ENCODE measurements around the gene RAB4A.
"Not testable (repeated sequence)": the region's sequence is repeated elsewhere in the genome, so short reads cannot be mapped to it uniquely, and the experiment has no call there.

Gene RAB4A

DNA sequence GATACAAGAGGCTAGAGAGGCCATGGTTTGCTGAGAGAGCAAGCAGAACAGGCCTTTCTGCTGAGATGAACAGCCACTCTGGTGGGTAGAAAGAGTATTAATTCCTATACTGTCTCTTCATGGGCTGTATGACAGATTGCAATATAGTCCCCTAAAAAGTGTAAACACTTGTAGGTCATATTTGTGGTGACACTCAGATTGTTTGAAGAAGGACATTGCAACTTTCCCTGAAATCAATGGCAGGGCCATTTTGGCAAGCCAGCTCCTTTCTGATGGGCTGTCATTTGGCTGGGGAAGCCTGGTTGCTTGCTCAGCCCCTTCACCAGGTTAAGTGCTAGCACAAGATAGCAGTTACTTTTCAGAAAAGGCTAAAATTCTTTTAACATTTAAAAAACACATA is 27.5 kb downstream of the RAB4A start:
- DNase-seq (ENCODE audit: low read depth), result no peak

DNA sequence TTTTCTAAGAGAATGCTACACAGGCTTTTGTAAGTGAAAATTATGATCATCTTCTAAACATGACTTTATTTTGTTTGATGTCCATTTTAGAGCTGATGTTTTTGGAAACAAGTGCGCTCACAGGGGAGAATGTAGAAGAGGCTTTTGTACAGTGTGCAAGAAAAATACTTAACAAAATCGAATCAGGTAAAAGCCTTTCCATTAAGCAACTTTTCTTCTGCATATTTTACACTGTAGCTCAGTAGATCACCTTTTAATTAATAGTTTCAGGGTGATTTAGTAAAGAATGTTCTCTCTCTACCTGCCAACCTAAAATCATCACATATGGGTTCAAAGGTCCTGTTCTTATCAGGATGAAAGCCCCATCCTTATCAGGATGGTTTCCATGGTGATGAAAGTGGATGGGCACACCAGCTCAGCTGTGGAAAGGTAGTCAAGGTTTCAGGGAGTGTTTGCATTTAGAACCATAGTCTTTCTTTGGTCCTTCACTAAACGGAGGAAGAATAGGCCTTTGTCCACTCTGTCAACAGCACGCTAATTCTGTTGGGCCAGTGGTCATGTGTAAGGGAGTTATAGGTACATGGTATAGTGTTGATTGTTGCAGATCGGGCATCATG is 28.1 kb downstream of the RAB4A start:
- DNase-seq (ENCODE audit: low read depth), result no peak

DNA sequence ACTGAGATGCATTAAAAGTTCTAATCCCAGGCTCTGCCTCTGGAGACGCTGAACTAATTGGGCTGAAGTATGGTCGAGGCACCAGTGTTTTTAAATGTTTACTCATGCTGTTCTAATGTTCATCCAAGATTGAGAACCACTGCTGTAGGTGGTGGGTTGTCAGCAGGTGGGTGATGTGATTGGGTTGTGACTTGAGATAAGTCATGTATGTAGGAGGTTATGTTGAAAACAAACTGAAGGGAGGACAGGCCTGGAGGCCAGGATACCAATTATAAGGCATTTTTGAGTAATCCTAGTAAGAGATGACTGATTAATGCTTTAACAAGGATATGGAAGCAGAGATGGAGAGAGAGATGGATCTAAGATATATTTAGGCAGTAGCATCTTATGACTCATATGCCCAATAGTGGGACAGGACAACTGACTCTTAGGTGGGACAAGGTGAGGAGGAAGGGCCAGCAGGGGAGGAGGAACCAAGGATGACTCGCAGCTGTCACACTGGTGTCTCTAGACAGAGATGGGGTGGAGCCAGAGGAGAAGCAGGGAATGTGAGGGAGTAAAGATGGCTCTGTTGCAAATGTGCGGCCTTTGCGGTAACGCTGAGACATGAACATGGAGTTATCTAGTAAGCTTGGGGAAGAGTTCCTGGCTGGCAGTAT is 29.3 kb downstream of the RAB4A start:
- no peak for DNase-seq (ENCODE audit: low read depth)

DNA sequence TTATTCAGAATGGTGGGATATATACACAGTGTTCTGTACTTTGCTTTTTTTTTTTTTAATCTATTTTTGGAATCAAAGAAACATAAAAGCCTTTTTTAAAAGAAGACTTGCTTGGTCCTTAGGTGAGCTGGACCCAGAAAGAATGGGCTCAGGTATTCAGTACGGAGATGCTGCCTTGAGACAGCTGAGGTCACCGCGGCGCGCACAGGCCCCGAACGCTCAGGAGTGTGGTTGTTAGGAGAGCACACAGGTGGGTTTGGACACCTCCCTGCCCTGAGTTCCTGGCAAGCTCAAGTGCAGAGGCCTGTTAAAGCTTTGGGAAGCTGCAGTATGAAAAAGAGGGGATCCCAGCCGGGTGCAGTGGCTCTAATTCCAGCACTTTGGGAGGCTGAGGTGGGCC is 31.8 kb downstream of the RAB4A start:
- no peak for DNase-seq (ENCODE audit: low read depth)

DNA sequence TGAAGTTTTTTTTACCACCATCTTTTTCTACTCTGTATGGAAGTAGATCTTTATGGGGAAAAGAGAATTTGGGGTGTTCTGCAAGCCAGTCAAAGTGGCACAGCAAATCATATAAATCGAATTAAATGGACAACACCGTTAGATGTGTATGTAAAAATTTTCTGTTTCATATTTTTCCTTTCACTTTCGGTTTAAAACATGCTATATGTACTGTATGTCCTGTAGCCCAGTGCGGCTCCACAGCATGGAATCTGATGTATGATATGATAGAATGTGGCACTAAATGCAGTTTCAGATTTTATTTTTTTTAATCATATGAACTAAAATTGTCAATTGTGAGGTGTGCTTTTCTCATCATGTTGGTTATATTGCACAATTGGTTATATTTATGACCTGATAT is 32.9 kb downstream of the RAB4A start:
- no peak for DNase-seq (ENCODE audit: low read depth)

DNA sequence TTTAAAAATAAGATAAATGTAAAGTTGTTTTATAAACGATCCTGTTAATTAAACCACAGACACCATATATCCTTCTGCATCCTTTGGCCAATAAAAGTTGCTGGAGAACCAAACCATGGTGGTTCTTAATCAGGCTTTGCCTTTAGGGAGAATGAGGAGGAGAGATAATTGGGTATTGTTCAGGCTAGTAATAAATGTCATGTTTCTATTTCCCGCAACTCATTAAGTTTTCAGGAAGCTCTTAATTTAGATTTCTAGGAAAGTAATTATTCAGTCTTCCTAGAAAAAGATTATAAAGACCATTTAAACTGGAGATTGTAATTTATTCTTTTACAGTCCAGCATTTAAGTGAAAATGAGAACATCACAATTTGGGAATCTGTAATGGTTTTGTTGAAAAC is 34.5 kb downstream of the RAB4A start:
- no peak for DNase-seq (ENCODE audit: low read depth)

DNA sequence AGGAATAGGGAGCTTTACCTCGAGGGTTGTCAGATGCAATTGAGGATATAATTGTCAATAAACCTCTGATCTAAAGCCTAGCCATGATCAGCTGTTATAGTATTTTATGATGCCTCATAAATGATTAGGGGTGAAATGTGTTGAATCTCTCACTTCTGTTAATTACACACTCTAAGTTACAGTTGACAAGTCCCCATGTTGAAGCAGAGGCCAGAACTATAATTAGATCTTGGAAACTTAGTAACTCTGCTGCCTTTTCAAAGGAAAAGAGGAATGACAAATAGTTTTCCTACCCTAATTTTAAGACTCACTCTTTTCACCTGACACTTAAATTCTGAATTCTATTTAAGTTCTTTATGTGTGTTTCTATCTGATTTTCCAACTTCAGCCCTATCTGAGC is 38.2 kb downstream of the RAB4A start:
- DNase-seq (ENCODE audit: low read depth), result no peak

DNA sequence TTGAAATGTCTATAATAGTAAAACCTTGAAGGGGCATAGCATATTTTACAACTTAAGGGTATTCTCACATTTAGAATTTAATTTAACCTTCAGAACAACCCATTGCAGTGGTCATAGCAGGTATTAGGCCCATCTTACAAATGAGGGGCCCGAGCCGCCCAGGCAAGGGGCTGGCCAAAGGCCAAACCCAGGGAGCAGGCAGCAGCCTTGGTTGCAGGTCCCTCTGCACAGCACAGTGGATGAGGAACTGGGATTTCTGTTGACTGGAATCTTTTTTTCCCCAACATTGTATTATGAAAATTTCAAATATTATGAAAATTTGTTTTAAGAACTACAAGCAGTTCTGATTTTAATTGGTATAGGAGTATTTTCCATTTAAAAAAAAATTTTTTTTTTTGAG is 38.8 kb downstream of the RAB4A start:
- DNase-seq (ENCODE audit: low read depth), result no peak

DNA sequence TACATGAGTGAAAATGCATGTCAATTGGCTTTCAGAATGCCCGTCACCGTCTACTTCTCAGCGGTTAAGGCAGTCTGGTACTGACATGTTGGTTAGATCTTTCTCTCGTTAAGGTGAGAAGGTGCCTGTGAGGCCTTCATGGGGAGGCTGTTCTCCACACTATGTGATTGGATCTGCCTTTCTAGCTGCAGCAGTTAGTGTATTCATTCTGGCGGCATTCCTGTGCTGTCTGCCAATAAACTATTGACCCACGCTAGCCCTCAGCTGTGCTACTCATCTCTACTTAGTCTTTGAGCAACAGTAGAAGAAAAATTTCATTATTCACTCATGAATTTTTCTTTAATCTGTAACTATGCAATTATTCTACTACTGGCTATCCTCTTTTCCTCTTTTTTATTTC is 39.9 kb downstream of the RAB4A start:
- no peak for DNase-seq (ENCODE audit: low read depth)

DNA sequence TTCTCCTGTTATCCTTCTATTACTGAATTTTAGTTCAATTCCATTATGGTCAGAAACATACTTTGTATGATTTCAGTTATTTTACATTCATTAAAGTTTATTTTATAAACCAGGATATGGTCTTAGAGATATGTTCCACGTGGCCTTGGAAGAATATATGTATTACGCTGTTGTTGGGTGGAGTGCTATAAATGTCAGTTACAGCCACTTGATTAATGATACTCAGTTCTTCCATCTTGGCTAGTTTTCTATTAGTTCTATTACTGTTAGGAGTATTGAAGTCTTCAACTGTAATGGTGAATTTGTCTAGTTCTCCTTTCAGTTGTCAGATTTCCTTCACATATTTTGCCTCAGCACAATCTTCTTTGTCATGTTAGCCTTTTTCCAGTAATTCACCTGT is 45.3 kb downstream of the RAB4A start:
- no peak for DNase-seq (ENCODE audit: low read depth)

DNA sequence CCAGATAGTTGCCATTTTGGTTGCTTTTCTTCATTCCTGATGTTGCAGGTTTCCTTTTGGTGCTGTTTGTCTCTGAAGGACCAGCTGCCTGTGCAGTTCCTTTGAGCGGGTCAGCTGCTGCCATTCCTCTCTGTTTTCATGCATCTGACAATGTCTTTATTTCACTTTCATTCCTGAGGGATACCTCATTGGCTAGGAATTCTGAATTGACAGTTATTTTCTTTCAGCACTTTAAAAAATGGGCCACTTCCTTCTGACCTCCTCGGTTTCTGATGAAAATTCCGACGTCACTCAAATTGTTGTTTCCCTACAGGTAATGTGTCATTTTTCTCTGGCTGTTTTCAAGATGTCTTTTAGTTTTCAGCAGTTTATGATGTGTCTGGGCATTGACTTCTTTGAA is 47.1 kb downstream of the RAB4A start:
- no peak for DNase-seq (ENCODE audit: low read depth)

DNA sequence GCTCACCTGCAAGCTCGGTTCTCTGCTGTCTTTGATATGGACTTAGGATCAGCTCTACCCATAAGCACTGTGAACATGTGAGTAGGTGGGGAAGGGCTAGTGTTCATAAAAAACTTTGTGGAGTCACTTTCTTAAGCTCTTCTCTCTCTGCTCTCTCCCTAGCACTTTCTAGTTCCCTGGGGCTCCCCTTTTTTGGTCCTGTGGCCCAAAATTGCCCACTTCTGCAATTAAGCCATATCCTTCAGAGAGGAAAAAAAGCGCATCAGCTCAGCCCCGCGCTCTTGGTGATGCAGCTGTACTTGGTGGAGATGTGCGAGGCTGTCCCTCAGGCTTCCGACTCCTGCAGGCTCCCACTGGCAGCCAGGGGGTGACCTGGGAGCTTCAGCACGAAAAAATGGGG is 48.6 kb downstream of the RAB4A start:
- no peak for DNase-seq (ENCODE audit: low read depth)

DNA sequence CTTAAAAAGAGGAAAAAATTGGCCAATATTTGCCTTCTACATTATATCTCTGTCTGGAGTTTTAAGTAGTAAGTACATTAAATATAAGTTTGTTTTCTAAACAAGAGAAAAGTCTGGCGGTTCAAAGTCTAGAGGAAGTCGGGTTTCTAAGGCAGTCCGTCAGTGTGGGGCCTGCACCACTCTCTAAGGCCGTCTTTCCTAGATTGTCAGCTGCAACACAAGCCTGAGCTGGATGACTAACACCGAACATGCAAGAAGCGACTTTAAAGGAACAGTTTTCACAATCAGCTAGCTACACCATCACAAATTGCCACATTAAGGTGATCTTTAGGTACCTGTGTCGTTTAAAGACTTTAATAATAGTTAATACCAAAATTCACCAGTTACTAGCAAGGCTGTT is 52.3 kb downstream of the RAB4A start:
- DNase-seq (ENCODE audit: low read depth), result no peak

DNA sequence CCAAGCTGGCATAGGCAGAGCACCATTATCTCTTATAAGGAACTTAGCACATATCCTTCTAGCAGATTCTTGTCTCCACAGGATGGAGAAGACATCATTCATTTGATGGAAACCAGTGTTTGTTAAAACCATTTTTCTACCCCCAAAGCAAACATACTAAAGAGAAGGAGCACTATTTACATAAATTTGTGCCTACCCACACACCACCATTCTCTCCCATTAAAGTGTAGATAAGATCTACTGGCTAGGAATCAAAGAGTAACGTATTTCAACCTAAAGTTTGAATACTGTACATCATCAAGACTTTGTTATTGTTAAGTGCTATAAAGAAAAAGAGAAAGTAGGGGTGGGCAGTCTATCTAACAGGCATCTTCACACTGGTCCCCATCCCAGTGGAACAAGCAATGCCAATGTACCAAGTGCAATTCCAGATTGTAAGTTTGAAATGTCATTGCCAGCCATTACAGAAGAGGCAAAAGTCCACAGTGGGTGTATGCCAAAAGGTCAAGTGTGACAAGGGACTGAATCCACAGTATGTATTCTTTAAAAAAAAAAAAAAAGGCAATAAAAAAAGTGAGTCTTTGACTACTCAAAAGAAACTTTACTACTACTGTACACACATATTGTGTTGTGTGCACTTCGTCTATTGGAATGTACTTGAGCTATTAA is 53.1 kb downstream of the RAB4A start:
- DNase-seq (ENCODE audit: low read depth), result no peak

DNA sequence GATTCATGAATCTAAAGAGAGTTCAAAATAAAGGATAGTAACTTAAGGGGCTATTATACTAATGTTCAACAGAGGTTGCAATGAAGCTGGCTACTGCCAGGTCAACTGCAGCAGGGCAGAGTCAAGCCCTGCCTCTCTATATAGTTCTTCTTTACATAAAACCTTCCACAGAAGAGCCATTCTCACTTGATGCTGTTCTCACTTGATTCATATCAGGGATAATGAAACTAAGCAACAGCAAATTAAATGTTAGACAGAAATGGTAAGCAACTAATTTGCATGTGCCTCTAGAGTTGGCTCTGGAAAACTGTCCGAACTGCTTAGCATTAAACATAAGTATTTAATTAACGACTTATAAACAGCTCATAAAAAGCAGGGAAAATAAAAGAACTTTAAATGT is 54.5 kb downstream of the RAB4A start:
- no peak for DNase-seq (ENCODE audit: low read depth)

DNA sequence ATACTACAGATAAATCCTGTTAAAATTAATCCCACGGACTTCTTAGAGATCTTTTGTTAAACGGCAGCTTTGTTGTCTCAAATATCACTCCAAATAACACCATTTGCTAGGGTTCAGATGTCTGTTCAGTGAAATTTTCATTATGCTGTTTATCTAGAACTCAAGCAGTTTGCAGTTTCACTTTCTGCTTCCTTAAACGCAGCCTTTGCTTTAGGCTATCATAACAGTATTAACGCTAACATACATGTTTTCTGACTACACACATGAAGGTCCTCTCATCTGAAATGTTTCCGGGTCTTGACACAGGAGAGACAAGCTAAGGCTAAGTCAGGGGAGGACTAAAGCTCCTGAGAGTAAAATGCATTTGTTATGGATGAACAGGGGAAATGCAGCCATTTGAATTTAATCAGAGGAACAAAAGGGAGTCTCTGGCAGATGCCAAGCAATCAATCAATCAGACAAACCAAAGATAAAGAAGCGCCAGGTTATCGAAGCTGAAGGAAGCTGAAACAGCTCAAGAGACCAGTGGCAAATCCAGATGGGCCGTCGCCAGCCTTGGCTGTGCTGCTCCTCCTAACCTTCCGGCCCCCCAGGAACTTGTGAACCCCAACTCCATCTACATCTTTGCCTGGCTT is 55.1 kb downstream of the RAB4A start:
- DNase-seq (ENCODE audit: low read depth), result no peak

DNA sequence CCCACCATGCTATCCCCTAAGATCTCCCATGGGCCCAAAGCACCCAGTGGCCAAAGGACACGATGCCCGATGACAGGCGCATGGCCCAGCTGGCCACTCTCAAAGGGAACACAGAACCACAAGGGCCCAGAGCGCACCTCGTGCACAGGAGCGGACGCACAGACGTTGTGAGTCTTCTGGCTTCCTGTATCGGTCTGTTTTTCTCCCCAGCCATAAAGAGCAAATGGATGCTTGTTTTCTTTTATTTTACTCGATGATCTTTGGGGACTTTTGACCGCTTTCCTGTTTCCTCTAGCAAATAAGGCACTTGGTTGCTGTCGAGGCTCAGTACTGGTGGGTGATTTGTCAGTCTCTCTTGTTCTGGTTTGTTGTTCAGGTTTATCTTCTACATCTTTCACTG is 55.7 kb downstream of the RAB4A start:
- no peak for DNase-seq (ENCODE audit: low read depth)

DNA sequence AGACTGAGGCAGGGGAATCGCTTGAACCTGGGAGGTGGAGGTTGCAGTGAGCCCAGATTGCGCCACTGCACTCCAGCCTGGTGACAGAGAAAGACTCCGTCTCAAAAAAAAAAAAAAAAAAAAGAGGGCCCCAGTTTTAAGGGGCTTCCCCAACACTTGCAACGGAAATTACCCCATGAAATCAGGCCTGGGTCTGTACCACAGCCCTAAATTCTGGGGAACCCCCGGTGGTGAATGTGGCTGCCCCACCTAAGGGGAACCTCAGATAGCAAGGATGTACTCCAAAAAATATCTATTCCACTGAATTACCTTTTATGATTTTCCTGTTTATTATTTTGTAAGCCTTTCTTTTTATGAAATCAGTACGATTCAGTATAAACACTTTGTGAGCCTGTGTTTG is 56.9 kb downstream of the RAB4A start:
- DNase-seq (ENCODE audit: low read depth), result not testable (repeated sequence)

DNA sequence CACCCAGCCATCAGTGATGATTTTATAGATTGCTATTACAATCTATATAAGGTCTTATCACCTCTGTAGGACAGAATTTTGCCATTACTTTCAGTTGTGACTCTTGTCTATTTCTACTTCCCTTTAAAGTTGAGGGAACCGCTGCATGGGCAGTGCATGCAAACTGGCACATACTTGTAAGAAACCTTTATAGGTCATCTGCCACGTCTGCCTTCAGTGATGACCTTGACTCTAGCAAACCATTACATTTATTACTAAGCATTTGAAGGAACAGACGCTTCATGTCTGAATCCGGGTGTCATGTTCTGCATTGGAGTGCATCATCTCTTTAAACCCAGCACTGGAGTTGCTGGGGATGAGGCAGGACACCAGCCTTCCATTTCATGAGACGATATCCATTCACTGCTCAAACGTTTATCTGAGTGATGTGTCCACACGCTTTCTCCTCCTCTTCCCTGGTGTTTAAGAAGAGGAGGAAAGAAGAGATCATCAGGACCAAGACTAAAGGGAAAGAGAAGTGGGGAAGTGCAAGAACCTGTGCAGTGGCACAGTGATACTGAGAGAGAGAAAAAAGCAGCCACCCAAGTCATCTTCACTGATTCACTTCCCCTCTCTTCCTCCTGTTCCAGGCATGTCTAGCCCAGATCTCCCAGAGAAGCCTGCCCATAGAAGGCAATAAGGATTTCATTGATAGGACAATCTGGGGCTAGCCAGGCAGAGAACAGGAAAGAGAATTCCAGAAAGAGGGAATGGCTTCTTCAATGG is 57.9 kb downstream of the RAB4A start:
- no peak for DNase-seq (ENCODE audit: low read depth)

DNA sequence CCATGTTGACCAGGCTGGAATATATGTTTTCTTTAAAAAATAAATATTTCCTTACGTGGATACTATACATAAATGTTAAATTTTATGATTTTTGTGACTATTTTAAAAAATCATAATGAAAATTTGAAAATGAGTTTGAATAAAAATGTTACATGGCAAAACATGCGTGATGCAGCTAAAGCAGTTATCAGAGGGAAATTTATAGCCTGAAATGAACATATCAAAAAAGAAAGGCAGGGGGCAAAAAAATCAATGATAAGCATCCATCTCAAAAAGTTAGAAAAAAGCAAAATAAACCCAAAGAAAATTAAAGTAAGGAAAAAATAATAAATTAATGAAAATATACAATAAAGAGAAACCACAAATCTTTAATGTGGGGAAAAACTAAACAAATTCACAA is 63.4 kb downstream of the RAB4A start:
- no peak for DNase-seq (ENCODE audit: low read depth)

DNA sequence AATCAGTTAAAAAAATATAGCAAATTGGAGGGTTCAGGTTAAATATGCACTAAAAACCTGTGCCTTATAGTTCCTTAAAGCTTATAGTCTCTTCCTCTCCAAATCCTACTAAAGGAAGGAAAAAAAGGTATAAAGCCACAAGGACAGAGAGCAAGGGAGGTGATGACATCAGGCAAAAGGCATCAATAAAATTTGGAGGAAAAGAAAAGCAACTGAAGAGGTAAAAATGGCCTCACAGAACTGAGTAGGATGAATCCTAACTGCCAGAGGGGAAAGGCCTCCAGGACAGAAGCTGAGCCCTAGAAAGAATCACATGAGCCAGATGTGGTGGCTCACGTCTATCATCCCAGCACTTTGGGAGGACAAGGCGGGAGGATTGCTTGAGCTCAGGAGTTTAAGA is 63.8 kb downstream of the RAB4A start:
- DNase-seq (ENCODE audit: low read depth), result no peak

DNA sequence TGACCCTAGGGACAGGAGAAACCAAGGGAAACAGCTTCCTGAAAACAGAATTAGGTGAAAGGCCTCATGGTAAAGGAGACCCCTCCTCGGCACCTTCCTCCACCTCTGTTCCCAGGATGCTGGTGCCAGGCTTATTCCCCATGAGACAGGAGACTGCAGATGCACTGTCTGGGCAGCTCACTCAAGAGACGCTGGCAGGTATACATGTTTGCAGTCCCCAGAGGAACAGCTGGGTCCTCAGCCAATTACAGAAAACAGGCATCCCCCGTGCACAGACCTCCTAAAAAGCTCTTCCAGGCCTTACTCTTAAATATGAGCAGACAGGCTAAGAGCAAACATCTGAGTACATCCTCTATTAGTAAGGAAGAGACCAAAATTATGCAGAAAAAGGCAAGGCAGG is 65.4 kb downstream of the RAB4A start:
- no peak for DNase-seq (ENCODE audit: low read depth)

DNA sequence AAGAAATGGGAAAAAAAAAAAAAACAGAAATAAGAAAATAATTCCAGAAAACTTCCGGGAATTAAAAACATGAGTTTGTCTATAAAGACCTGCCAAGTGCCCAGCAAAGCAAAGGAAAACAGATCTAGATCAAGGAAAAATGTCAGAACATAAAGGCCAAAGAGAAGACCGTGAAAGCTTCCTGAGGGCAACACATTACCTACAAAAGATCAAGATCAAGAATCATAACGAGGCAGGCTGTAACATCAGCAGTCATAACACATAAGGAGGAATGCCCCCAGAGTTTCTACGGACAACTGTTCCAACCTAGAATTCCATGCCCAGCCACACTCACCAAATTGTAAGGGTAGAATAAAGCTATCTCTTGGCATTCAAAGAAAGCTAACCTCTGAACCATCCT is 68.2 kb downstream of the RAB4A start:
- DNase-seq (ENCODE audit: low read depth), result no peak

All from activated T-cell treated with anti-CD3 and anti-CD28 coated beads for 1 hour (primary cell).